Adrenal gland (tissue), 5 donors: ENCODE results near the gene SUN1.

Experiments
- CTCF ChIP-seq, 6 experiments: fragments of 450-650 bp in 4 of 6; fragments of 200-600 bp in 2 of 6; sonication (generic) in 1 of 6; IDR thresholded peaks; 1 replicate in 5 of 6; 2 replicates in 1 of 6; pipeline versions ENCODE4 v1.5.1 to v1.8.0; 2016 to 2021; ENCODE audit warnings: antibody characterized with exemption in 6 of 6, mild to moderate bottlenecking in 2 of 6, moderate library complexity in 1 of 6
- POLR2A ChIP-seq, 2 donors: fragments of 450-650 bp; IDR thresholded peaks; one replicate each; pipeline ENCODE4 v1.6.1; 2017; ENCODE audit warnings: antibody characterized with exemption in 2 of 2, mild to moderate bottlenecking in 2 of 2, moderate library complexity in 1 of 2
- donor health status: DM: no; HTN: no; CAD: no.

- TF ChIP-seq CTCF (IDR thresholded peaks at IDR 0.05) (no peak), POLR2A (IDR thresholded peaks at IDR 0.05) (no peak)
Measured at GRCh38 chr7:919114-919442, 86.8 kb downstream of the SUN1 start.
